Fibroblast of the aortic adventitia (primary cell): ENCODE data around the gene THEM5. TPM values are rescaled to one million over a fixed set of nuclear protein-coding genes. Genes with fewer than 3 reads are reported as not detected.

ENCODE experiments used
- DNase-seq: peaks from one replicate; pipeline ENCODE4 v3.0.0-alpha.2; 2010; ENCODE audit warnings: low read depth
- H3K4me3 ChIP-seq: 2 replicates; pipeline ENCODE4 v1.5.1; 2011; ENCODE audit warnings: low read depth, mild to moderate bottlenecking, control low read depth, low read length, moderate library complexity
- total RNA-seq: library from RNA; depleted of rRNA; stranded (reverse); fragments of >200 nt; gene quantifications from 2 replicates; pipeline ENCODE4 v1.2.3, GENCODE V29; 2012; ENCODE audit warnings: low replicate concordance
- TF ChIP-seq, protein P1 (sequence below): IDR thresholded peaks from 2 replicates; pipeline ENCODE4 v1.5.1; 2011; ENCODE audit warnings: mild to moderate bottlenecking, low read length, control low read depth, inconsistent platforms; ENCODE audit not compliant: insufficient read depth

Gene THEM5
- total RNA-seq, 1 donor = not detected

GRCh38 chr1:151839457-151840403 is 13.8 kb downstream of the THEM5 start, which contains the start of gene C2CD4D:
TSS of gene C2CD4D (minus strand) at chr1:151839820. CDS start at chr1:151838989, 831 bp downstream.
- TF ChIP-seq, protein P1, sequence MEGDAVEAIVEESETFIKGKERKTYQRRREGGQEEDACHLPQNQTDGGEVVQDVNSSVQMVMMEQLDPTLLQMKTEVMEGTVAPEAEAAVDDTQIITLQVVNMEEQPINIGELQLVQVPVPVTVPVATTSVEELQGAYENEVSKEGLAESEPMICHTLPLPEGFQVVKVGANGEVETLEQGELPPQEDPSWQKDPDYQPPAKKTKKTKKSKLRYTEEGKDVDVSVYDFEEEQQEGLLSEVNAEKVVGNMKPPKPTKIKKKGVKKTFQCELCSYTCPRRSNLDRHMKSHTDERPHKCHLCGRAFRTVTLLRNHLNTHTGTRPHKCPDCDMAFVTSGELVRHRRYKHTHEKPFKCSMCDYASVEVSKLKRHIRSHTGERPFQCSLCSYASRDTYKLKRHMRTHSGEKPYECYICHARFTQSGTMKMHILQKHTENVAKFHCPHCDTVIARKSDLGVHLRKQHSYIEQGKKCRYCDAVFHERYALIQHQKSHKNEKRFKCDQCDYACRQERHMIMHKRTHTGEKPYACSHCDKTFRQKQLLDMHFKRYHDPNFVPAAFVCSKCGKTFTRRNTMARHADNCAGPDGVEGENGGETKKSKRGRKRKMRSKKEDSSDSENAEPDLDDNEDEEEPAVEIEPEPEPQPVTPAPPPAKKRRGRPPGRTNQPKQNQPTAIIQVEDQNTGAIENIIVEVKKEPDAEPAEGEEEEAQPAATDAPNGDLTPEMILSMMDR = no peak
- no peak for DNase-seq
- H3K4me3 ChIP-seq = peak within 1 kb of the TSS; percentile 22

DNA sequence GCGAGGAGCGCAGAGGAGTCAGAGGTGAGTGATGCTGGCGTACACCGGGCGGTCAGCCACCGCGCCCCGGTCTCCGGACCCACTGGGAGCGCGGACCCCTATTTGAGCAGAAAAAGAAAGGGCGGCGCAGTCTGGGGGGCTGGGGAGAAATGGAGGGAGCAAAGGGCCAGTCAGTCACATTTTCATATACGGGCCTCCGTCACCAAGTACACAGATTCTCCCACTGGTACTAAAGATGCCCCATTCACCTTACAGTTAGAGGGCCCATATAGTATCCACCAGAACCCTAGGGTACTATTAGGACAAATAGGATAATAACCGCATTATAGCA is 14.5 kb downstream of the THEM5 start:
- peak overlapping the region; percentile 22 for H3K4me3 ChIP-seq
- TF ChIP-seq, protein P1 = no peak
- no peak for DNase-seq

DNA sequence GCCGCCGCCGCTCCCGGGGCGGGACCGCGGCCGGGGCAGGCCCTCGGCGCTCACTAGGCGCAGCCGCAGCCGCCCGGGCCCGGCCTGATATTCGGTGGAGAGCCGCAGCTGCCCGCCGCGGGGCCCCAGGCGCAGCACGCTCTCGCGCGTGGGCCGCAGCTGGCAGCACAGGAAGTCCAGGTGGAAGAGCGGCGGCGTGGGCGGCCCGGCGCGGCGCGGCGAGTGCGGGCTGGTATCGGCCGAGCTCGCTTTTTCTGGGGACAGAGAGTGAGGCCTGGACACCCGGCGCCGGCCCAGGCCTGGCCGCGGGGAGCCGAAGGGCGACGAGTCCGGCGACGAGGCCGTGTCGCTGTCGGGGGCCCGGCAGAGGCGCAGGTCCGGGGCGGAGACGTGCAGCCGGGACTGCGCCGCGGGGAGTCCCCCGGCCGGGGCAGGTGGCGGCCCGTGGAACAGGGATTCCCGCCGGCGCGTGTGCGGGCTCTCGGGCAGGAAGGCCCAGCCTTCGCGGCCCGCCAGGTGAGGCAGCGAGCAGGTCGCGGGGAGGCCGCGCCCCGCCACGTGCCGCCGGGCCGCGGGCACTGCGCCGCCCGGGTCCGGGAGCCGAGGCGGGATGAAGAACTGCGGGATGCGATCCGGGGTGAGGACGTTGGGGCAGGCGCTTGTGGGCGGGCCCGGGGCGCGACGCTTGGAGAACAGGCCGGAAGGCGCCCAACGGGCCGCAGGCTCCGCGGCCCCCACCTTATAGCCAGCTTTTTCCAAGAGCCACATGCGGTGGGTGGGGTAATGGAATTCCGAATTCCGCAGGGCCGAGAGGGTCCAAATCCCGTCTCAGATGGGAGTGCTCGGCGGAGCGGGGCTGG is 15.1 kb downstream of the THEM5 start:
- TF ChIP-seq, protein P1 = no peak
- no peak for DNase-seq
- H3K4me3 ChIP-seq = peak overlapping the region; percentile 37

GRCh38 chr1:151837884-151838221 is 15.7 kb downstream of the THEM5 start:
- TF ChIP-seq, protein P1 = no peak
- H3K4me3 ChIP-seq = peak overlapping the region; percentile 17
- DNase-seq = no peak

DNA sequence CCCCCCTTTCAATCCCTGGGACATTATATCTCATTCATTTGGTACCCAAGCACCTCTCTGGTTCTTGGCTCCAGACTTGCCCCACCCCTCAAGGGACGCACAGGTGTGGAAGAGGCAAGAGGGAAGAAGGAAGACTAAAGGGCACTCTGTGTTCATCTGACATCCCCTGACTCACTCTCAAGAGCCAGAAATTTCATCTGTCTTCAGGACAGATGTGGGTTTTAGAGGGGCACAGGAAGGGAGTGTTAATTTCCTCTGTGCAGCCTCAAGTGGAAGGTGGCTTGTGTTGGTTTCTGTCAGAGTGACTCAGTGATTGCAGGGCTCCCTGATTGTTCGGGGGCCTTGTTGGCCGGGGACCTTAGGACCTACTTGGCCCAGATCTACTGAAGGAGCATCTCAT is 16.3 kb downstream of the THEM5 start:
- H3K4me3 ChIP-seq = no peak overlapping the region
- TF ChIP-seq, protein P1 = no peak
- DNase-seq = no peak

- no peak for DNase-seq
- TF ChIP-seq, protein P1 = no peak
- H3K4me3 ChIP-seq = no peak overlapping the region
These were observed 17.9 kb downstream of the THEM5 start for GRCh38 chr1:151835596-151835995.
